ENCODE measurements around the gene PGM1.

The PGM1 gene

DNA sequence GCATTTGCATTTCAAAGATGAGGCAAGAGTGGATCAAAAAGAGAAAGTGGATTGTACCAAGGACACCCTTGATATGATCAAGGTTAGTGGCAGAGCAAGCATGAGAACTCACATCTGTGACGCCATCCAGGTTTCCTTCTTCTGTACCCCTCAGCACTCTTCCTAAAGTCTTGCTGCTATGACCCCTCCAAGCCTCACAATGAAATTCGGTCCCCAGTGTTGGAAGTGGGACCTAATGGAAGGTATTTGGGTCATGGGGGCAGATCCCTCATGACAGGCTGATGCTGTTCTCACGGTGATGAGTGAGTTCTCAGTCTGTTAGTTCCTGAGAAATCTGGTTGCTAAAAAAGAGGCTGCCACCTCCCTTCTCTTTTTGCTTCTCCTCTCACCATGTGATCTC, 86.4 kb downstream of the PGM1 start:
- Mint-ChIP-seq H3K4me1 (peaks cover 13% of the 10 kb centered on the region), H3K9me3 (peaks cover 17% of the 10 kb centered on the region), H3K27me3 (ENCODE audit: low read depth, poor library complexity) (peaks cover 12% of the 10 kb centered on the region), H3K27ac (no peak overlapping the region), H3K4me3 (no peak overlapping the region), H3K36me3 (ENCODE audit: low read depth) (peaks cover 4% of the 10 kb centered on the region)
- no peak for DNase-seq
- TF ChIP-seq, protein P1, sequence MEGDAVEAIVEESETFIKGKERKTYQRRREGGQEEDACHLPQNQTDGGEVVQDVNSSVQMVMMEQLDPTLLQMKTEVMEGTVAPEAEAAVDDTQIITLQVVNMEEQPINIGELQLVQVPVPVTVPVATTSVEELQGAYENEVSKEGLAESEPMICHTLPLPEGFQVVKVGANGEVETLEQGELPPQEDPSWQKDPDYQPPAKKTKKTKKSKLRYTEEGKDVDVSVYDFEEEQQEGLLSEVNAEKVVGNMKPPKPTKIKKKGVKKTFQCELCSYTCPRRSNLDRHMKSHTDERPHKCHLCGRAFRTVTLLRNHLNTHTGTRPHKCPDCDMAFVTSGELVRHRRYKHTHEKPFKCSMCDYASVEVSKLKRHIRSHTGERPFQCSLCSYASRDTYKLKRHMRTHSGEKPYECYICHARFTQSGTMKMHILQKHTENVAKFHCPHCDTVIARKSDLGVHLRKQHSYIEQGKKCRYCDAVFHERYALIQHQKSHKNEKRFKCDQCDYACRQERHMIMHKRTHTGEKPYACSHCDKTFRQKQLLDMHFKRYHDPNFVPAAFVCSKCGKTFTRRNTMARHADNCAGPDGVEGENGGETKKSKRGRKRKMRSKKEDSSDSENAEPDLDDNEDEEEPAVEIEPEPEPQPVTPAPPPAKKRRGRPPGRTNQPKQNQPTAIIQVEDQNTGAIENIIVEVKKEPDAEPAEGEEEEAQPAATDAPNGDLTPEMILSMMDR (IDR thresholded peaks at IDR 0.05) = no peak

DNA sequence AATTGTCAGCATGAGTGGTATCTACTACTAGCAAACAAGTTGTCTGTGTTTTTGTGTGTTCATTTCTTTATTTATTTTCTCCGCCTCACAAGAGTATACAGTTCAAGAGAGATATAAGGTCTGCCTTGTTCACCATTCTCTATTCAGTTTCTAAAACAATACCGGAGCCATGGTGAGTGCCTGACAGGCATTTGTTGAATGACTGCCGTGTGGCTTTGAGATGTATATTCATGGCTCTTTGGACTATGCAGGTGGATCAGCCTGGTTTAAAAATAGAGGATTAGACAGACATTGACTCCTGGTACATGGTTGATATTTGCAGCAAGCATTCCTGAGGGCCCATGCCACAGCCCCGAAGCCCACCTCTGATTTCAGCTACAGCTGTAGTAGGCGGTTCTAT, 89.7 kb downstream of the PGM1 start:
- no peaks in the 10 kb centered on the region for H3K4me1 Mint-ChIP-seq
- DNase-seq = no peak
- H3K9me3 Mint-ChIP-seq = peaks cover 17% of the 10 kb centered on the region
- TF ChIP-seq, protein P1 (IDR thresholded peaks at IDR 0.05) = no peak
- no peak overlapping the region for H3K4me3 Mint-ChIP-seq
- no peak overlapping the region for H3K27ac Mint-ChIP-seq
- H3K27me3 Mint-ChIP-seq (ENCODE audit: low read depth, poor library complexity) = peaks cover 15% of the 10 kb centered on the region
- H3K36me3 Mint-ChIP-seq (ENCODE audit: low read depth) = peaks cover 4% of the 10 kb centered on the region

DNA sequence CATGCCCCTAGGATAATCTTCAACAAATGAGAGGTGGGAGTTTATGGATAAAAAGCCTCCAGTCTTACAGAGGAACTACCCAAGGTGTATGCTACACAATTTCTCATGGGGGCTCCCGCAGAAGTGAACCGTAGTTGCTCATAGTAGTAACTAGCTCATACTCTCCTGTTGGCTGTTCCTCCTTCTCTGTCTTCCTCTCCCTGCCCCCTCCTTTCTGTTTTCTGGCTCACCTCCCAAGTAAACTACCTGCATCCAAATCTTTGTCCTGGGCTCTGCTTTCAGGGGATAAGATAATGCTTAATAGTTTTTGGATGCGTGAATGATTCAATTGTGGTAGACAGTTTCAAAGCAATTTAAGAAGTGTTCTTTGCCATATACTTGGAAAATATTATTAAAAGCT, 90.5 kb downstream of the PGM1 start:
- Mint-ChIP-seq H3K27ac (no peak overlapping the region), H3K4me1 (no peaks in the 10 kb centered on the region), H3K36me3 (ENCODE audit: low read depth) (peaks cover 4% of the 10 kb centered on the region), H3K27me3 (ENCODE audit: low read depth, poor library complexity) (peaks cover 19% of the 10 kb centered on the region), H3K9me3 (peaks cover 13% of the 10 kb centered on the region), H3K4me3 (no peak overlapping the region)
- no peak for DNase-seq
- TF ChIP-seq, protein P1 (IDR thresholded peaks at IDR 0.05) = no peak

DNA sequence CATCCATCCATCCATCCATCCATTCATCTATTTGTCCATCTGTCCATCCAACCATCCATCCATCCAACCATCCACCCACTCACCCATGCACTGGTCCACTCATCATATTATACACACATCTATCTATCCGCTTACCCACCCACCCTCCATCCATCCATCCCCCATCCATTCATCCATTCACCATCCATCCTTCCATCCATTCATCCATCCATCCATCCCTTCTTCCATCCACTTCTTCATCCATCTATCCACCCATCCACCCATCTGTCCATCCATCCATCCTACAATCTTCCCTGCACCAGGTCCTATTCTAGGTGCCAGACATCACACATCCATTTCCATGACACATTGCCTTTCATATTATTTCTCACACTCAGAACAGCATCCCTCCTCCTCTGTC, 93.5 kb downstream of the PGM1 start:
- no peak overlapping the region for H3K27ac Mint-ChIP-seq
- DNase-seq = no peak
- H3K36me3 Mint-ChIP-seq (ENCODE audit: low read depth) = no peaks in the 10 kb centered on the region
- H3K4me3 Mint-ChIP-seq = no peak overlapping the region
- TF ChIP-seq, protein P1 (IDR thresholded peaks at IDR 0.05) = no peak
- peaks cover 19% of the 10 kb centered on the region for H3K27me3 Mint-ChIP-seq (ENCODE audit: low read depth, poor library complexity)
- no peaks in the 10 kb centered on the region for H3K9me3 Mint-ChIP-seq
- H3K4me1 Mint-ChIP-seq = peaks cover 2% of the 10 kb centered on the region

DNA sequence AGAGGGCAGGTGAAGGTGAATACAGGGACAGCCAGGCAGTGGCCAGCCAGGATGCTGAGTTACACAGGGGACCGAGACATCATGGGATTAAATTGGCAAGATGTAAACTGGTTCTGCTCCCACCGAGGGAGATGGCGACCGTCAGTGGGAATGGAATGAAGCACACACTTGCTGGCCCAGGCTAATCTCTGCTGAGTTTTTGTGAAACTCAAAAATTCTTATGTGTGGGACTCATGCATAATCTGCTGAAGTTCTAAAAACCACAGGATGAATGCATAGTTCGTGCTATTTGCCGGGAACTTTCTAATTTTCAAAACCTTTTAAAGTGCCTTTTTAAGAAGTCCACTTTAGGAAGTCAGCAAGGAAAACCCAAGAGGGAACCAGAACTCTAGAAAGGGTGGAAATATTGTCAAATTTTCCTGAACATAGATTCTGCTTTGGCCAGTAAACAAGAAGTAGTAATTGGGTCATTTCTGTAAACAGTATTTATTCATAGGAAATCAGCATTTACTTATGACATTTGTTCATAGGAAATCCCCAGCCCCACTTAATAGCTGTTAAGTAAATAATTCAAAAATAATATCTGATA, 95.2 kb downstream of the PGM1 start:
- Mint-ChIP-seq H3K4me1 (peaks cover 8% of the 10 kb centered on the region), H3K27ac (no peak overlapping the region), H3K9me3 (no peaks in the 10 kb centered on the region), H3K4me3 (no peak overlapping the region), H3K36me3 (ENCODE audit: low read depth) (no peaks in the 10 kb centered on the region), H3K27me3 (ENCODE audit: low read depth, poor library complexity) (peaks cover 7% of the 10 kb centered on the region)
- TF ChIP-seq, protein P1 (IDR thresholded peaks at IDR 0.05) = no peak
- DNase-seq = no peak

DNA sequence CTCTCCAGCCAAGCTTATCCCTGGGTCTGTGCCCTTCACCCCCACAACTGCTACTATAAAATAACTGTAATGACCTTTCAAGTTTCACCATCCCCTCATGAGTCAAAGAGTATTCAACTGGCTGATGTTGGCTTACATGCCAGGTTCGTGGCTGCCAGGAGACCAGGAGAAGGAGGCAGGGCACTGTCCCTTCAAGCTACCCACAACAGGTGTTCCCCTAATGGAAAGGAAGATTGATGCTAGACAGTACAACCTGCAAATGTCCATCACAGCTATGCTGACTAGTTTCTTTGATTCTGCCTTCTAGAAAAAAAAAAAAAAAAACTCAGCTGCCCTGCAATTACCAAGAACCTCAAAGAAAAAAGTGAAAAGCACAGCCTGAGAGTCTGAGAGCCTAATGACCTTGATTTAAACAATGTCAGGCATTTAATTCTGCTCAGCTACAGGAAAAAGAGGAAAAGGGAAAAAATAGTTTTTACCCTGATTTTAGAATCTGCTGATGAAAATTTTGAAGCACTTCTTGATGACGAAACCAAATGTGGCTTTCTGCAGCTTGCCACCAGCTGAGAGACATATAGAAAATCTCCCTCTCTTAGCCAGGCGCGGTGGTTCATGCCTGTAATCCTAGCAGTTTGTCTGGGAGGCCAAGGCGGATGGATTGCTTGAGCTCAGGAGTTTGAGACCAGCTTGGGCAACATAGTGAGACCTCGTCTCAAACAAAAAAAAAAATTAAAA, 97.9 kb downstream of the PGM1 start:
- no peaks in the 10 kb centered on the region for H3K36me3 Mint-ChIP-seq (ENCODE audit: low read depth)
- peaks cover 8% of the 10 kb centered on the region for H3K4me1 Mint-ChIP-seq
- DNase-seq = no peak
- H3K9me3 Mint-ChIP-seq = no peaks in the 10 kb centered on the region
- no peak overlapping the region for H3K4me3 Mint-ChIP-seq
- TF ChIP-seq, protein P1 (IDR thresholded peaks at IDR 0.05) = no peak
- no peak overlapping the region for H3K27ac Mint-ChIP-seq
- H3K27me3 Mint-ChIP-seq (ENCODE audit: low read depth, poor library complexity) = peaks cover 12% of the 10 kb centered on the region
